Stimulated activated CD8-positive, alpha-beta memory T cell treated with anti-CD3 and anti-CD28 coated beads, Interleukin-2, amount 100 ng/mL, for 1 hour (primary cell): Measurements from ENCODE around the gene C11orf65.
"Not testable (repeated sequence)": the region's sequence is repeated elsewhere in the genome, so short reads cannot be mapped to it uniquely, and the experiment has no call there.

ENCODE experiments used
- DNase-seq, 2 donors: peaks; one replicate each; pipeline ENCODE4 v3.0.0-alpha.2; 2020; ENCODE audit warnings: low read depth in 2 of 2

C11orf65 gene

DNA sequence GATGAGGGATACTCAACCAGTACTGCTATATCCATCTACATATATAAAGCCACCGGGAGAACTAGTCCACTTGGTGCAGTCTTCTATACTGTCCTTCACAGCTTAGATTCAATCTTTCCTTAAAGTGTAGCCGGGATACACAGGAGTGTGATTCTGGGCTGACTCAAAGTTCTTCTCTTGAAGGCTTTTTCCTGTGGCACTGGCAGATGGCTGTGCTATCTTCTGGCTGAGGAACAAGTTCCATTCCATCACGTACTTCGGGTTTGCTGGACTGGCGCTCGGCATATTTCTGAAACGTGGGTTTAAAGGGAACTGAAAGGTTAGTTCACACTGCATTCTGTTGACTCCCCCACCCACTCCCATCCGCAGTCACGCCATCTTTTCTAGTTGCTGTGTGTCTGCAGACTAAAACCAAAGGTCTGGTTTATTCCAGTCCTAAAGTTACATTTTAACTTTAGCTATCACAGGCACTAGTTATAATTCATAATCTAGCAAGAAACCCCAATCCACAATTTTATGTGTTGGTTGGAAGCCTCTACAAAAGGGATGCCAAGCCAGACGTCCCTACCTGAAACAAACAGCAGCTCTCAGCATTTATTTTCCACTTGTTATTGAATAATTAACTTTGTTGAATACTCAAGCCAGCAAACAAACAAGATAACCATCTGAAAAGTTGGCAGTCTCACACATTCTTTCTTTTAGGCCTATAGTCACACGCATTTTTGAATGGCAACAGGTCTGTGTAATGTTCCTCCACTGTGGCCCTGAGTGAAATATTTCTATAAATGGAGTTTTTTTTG, 7.5 kb upstream of the C11orf65 start:
- DNase-seq = no peak

GRCh38 chr11:108472681-108473080, 5.4 kb upstream of the C11orf65 start:
- no peak for DNase-seq

DNA sequence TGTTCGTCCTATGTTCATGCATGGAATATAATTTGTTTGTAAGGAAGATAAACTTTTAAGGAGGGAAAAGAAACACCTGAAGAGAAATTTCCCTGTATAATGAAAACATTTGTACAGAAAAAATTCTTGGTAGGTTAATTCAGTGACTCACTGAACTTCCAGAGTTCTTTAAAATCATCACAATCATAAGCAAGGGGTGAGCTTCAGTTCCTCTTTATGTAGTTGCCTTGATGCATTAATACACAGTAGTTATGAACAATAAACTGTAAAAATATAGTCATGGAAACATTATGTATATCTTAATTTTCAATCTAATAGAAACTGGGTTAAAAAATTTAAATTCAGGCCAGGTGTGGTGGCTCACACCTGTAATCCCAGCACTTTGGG, 1.1 kb upstream of the C11orf65 start:
- no peak for DNase-seq

GRCh38 chr11:108466405-108466804, 924 bp downstream of the C11orf65 start:
- no peak for DNase-seq

DNA sequence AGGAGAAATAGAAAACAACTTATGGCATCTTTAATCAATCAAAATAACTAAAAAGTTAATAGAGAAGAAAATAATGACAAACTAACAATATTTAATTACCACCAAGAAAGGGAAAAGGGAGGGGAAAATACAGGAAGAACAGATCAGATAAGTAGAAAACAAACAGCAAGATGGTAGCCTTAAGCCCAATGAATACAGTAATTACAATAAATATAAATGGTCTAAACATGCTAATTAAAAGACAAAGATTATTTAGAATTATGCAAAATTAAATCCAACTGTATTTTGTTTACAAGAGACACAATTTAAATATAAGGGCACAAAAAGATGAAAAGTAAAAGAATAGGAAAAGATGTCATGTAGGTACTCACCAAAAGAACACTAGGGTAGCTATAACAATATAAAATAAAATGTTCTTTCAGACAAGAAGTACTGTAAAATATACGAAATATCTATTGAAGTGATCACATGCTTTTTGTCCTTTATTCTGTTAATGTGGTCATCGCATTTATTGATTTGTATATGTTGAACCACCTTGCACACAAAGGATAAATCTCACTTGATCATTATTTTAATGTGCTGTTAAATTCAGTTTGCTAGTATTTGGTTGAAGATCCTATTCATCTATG, 14.0 kb downstream of the C11orf65 start:
- DNase-seq = no peak

- DNase-seq = not testable (repeated sequence)
Measured at GRCh38 chr11:108441445-108441844, 25.9 kb downstream of the C11orf65 start.

- DNase-seq = no peak
Measured at GRCh38 chr11:108436594-108436993, 30.7 kb downstream of the C11orf65 start.

DNA sequence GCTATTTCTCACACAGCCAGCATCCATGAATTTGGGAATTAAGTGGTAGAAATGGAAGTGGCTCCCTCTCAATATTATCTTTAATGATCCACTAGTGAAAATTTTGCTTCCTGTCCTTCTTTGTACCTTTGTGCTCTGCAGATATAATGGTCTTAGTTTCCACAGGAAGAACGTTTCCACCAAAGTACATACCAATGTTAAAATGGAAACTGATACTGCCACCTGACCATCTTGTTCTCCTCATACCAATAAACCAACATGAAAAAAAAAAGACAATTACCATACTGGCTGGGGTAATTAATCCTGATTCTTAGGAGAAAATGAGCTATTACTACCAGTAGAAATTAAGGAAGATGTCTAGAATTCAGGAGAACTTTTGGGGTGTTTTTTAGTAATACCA, 32.3 kb downstream of the C11orf65 start:
- no peak for DNase-seq

DNA sequence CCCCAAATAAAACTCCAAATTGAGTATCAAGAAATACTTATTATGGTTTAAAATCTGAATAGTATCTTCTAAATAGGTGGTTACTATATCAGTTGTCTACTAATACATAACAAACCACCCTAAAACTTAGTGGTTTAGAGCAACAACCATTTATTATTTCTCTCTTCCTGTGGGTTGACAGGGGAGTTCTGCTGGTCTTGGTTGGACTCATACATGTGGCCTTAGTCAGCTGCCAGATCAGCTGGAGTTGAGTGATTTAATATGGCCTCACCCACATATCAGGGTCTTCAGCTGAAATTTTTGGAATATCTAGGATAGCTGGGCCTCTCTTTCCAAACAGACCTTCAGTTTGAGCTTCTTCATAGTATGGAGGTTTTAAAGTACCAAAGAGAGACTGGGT, 34.5 kb downstream of the C11orf65 start:
- DNase-seq = no peak

GRCh38 chr11:108431997-108432396, 35.3 kb downstream of the C11orf65 start:
- no peak for DNase-seq

DNA sequence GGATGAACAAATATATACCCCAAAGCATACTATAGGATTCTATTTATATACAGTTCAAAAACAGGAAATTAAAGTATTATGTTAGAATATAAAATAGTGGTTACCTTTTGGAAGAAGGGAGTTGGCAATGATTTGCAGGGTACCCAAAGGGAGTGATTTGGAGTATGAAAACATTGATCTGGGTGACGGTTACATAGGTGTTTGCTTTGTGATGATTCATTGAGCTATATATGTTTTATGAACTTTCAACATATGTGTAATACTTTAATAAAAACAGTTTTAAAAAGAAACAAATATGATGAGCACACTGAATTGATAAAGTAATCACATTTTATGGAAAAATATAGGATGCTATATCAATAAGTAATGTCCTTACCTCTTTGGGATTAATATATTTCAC, 36.0 kb downstream of the C11orf65 start:
- no peak for DNase-seq

DNA sequence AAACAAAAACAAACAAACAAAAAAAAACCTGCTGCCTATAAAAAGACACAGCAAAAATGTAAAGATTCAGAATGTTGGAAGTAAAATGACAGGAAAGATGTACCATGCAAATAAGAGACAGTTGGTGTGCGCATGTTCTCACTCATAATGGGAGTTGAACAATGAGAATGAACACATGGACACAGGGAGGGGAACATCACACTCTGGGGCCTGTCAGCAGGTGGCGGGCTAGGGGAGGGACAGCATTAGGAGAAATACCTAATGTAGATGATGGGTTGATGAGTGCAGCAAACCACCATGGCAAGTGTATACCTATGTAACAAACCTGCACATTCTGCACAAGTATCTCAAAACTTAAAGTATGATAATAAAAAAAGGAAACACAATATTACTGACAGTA, 49.8 kb downstream of the C11orf65 start:
- not testable (repeated sequence) for DNase-seq

GRCh38 chr11:108414958-108415357, 52.4 kb downstream of the C11orf65 start:
- DNase-seq = no peak

GRCh38 chr11:108405706-108406105, 61.6 kb downstream of the C11orf65 start:
- DNase-seq = no peak

DNA sequence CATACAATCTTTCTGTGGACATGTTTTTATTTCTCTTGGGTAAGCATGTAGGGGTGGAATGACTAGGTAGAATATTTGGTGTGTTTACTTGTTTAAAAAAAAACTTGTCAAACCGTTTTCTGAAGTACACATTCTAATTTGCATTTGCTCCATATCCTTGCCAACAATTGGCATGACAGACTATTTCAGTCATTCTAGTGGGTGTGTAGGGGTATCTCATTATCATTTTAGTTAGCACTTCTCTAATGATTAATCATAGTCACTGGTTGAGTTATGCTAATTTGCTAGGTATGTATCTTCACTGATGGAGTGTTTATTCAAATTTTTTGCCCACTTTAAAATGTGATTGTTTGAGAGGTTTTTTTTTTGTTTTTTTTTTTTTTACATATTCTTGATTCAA, 64.3 kb downstream of the C11orf65 start:
- DNase-seq = no peak

DNA sequence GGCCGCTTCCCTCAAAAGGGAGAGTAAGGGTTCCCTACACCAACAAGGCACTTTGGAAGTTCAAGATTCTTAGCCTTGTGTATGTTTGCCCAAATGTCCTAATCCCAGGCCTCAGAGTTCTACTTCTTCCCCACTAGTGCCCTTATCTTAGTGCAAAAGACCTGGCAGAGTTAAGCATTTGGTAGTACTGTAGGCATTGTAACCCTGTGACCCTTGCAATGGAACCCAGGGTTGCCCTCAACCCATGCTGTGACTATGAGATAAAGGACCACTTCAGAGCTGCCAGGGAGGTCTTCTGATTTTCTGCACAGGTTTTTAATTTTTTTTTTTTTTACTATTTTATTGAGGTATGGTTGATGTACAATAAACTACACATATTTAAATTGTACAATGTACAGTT, 65.1 kb downstream of the C11orf65 start:
- no peak for DNase-seq

DNA sequence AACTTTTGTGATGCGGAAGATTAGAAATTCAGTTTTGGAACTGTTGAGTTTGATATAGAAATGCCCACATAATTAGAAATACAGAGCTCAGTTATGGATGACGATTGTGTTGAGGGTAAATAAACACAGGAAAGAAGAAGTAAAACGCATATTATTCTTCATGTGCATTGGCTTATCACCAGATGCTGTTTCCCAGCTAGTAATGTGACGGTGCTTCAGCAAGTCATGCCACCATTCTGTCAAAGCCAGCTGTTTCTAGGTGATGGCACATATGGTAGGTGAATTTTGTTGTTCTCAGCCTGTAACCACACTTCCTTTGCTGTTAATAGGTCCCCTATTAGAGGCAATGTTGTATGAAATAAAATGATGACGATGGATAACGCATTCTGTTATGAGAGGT, 68.9 kb downstream of the C11orf65 start:
- DNase-seq = no peak

GRCh38 chr11:108396672-108397071, 70.7 kb downstream of the C11orf65 start:
- not testable (repeated sequence) for DNase-seq

GRCh38 chr11:108394744-108395284, 72.5 kb downstream of the C11orf65 start:
- no peak for DNase-seq

DNA sequence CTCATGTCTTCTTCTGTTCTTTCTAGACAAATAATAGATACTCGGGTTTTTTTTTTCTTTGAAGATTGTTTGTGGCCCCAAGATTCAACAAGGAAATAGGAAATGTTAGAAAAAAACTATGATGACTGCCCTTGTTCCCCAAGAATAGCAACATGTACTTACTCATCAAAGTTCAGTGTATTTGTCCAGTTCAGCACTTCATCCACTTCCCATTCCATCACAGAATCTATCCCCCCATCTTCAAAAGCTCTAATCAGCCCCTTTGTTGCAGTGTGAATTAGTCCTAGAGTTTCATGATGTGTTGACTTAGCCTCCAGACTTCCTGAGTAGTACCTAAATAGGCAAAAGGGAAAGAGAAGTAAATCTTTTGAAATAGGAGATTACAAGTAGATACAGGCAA, 74.3 kb downstream of the C11orf65 start:
- DNase-seq = no peak

GRCh38 chr11:108392353-108392752, 75.0 kb downstream of the C11orf65 start:
- no peak for DNase-seq

GRCh38 chr11:108388576-108388975, 78.8 kb downstream of the C11orf65 start:
- DNase-seq = no peak

- DNase-seq = not testable (repeated sequence)
Measured at GRCh38 chr11:108373505-108373904, 93.8 kb downstream of the C11orf65 start.
